HepG2 (cell line): ENCODE data around the gene ZDHHC24. TPM values are rescaled to one million over a fixed set of nuclear protein-coding genes. Genes with fewer than 3 reads are reported as not detected.

ENCODE experiments used
- ELK4 ChIP-seq: sonication (generic); formaldehyde crosslinking; IDR thresholded peaks from 2 replicates; pipeline ENCODE4 v1.9.0; 2021; ENCODE audit warnings: missing genetic modification reagents, borderline replicate concordance
- GTF2F1 ChIP-seq: fragments of 150-350 bp; IDR thresholded peaks from 2 replicates; pipeline ENCODE4 v1.6.1; 2014; ENCODE audit warnings: low read length
- HNRNPUL1 ChIP-seq: fragments of 200-400 bp; formaldehyde crosslinking; IDR thresholded peaks from 2 replicates; pipeline ENCODE4 v1.6.1; 2017; ENCODE audit warnings: low read depth, mild to moderate bottlenecking, low read length, moderate library complexity
- MAFG ChIP-seq: sonication (generic); formaldehyde crosslinking; IDR thresholded peaks from 2 replicates; pipeline ENCODE4 v1.5.1; 2020; ENCODE audit warnings: mild to moderate bottlenecking, missing genetic modification reagents
- NR3C1 ChIP-seq: sonication (generic); formaldehyde crosslinking; IDR thresholded peaks from 2 replicates; pipeline ENCODE4 v1.4.0; 2020; ENCODE audit warnings: missing genetic modification reagents
- PRPF4 ChIP-seq: fragments of 200-400 bp; formaldehyde crosslinking; IDR thresholded peaks from 2 replicates; pipeline ENCODE4 v1.6.1; 2016; ENCODE audit warnings: low read length, low read depth; ENCODE audit not compliant: poor library complexity, severe bottlenecking
- REPIN1 ChIP-seq: sonication (generic); formaldehyde crosslinking; IDR thresholded peaks from 2 replicates; pipeline ENCODE4 v1.8.0; 2022; ENCODE audit warnings: missing genetic modification reagents, low read depth, mild to moderate bottlenecking, borderline replicate concordance
- SCMH1 ChIP-seq: sonication (generic); formaldehyde crosslinking; IDR thresholded peaks from 2 replicates; pipeline ENCODE4 v1.9.0; 2021; ENCODE audit warnings: missing genetic modification reagents, mild to moderate bottlenecking, borderline replicate concordance
- SRSF4 ChIP-seq: fragments of 200-400 bp; formaldehyde crosslinking; IDR thresholded peaks from one replicate; pipeline ENCODE4 v1.6.1; 2018; ENCODE audit warnings: mild to moderate bottlenecking, low read depth, low read length, moderate library complexity; ENCODE audit not compliant: poor library complexity, severe bottlenecking
- TEAD3 ChIP-seq: optimal IDR thresholded peaks from 2 replicates; pipeline ENCODE3; 2016; ENCODE audit warnings: borderline replicate concordance
- ZFP37 ChIP-seq: sonication (generic); formaldehyde crosslinking; IDR thresholded peaks from 2 replicates; pipeline ENCODE4 v1.4.0; 2020; ENCODE audit warnings: missing genetic modification reagents, borderline replicate concordance
- ZMYM2 ChIP-seq: sonication (generic); formaldehyde crosslinking; IDR thresholded peaks from 2 replicates; pipeline ENCODE4 v1.8.0; 2022; ENCODE audit warnings: mild to moderate bottlenecking, missing genetic modification reagents
- ZNF556 ChIP-seq: sonication (generic); formaldehyde crosslinking; IDR thresholded peaks from 2 replicates; pipeline ENCODE4 v1.4.0; 2020; ENCODE audit warnings: mild to moderate bottlenecking, missing genetic modification reagents, borderline replicate concordance
- ZNF619 ChIP-seq: sonication (generic); formaldehyde crosslinking; IDR thresholded peaks from 2 replicates; pipeline ENCODE4 v1.4.0; 2020; ENCODE audit warnings: mild to moderate bottlenecking, missing genetic modification reagents
- ZNF703 ChIP-seq: sonication (generic); formaldehyde crosslinking; IDR thresholded peaks from 2 replicates; pipeline ENCODE4 v1.5.1; 2020; ENCODE audit warnings: missing genetic modification reagents, mild to moderate bottlenecking, moderate library complexity, borderline replicate concordance
- ZNF724P ChIP-seq: sonication (generic); formaldehyde crosslinking; IDR thresholded peaks from 2 replicates; pipeline ENCODE4 v1.8.0; 2022; ENCODE audit warnings: missing genetic modification reagents, borderline replicate concordance
- ZNF784 ChIP-seq: sonication (generic); formaldehyde crosslinking; IDR thresholded peaks from 2 replicates; pipeline ENCODE4 v1.5.1; 2020; ENCODE audit warnings: missing genetic modification reagents, mild to moderate bottlenecking, borderline replicate concordance
- polyA plus RNA-seq, 8 experiments: library from polyadenylated mRNA; depleted of rRNA in 3 of 8; stranded (reverse) in 7 of 8; unstranded in 1 of 8; fragments of >200 nt; fragmentation: Illumina TruSeq in 4 of 8; extraction: Trizol in 4 of 8; gene quantifications; 2 replicates each; pipeline versions ENCODE4 v1.2.1 to v1.2.3, GENCODE V29; 2011 to 2016; ENCODE audit warnings: low read depth in 4 of 8, missing spikeins in 1 of 8, mixed read lengths in 1 of 8; ENCODE audit not compliant: insufficient read depth in 1 of 8
- total RNA-seq, 5 experiments: library from RNA; depleted of rRNA; stranded (reverse); fragments of >200 nt; fragmentation: Illumina TruSeq; extraction: Trizol; gene quantifications; 2 replicates each; pipeline ENCODE4 v1.2.3, GENCODE V29; 2016; ENCODE audit warnings: low read depth in 1 of 5
- TF ChIP-seq, protein P1 (sequence below): IDR thresholded peaks from 2 replicates; pipeline ENCODE4 v1.4.0; 2020; ENCODE audit warnings: mild to moderate bottlenecking, missing genetic modification reagents

The ZDHHC24 gene
- total and polyA plus RNA-seq, 2 of the 13 experiments (the other 11 are each of a cell fraction or from before 2014, with no cell fraction given), result 4.3 TPM

DNA sequence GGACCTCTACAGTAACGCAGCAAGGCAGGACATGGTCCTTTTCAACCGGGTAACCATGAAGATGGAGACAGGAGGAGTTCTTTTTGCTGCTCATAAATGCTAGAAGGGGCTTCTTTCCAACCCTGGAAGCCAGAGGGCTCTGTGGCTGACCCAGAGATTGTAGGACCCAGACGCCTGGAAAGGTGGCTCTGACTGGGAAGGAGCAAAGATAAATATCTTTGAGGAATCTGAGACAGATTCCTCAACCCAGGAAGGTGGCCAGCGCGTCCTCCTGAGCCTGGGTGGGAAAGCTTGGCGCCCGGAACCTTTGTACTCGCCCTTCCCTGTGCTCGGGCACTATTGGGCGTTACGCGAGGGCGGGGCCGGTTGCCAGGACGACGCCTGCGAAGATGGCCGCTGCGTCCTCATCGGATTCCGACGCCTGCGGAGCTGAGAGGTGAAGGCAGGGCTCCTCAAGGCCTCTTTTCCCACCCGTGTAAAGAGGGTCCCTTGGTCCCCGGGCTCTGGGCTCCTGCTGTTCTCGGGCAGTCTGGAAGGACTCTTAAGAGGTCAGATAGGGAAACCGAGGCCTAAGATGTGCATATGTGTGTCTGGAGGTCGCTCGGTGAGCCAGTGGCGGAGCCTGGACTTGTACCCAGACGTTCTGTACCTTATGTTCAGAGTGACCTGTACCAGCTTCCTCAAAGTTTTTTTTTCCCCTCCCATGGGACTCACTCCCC is 35.4 kb downstream of the ZDHHC24 start, which contains the start of gene BBS1 (continued):
- TF ChIP-seq MAFG (CRISPR knock-in tag) (no peak), ZNF784 (no peak; the same call in 1 of the 2 replicates), ZMYM2 (0 out of 2 replicates have a peak, but pooled peaks have one; percentile 36), ELK4 (CRISPR knock-in tag) (no peak), ZFP37 (CRISPR knock-in tag) (no peak), ZNF556 (CRISPR knock-in tag) (peak; percentile 48; the same call in 1 of the 2 replicates), SRSF4 (no peak), REPIN1 (peak; percentile 57; the same call in 1 of the 2 replicates), ZNF724P (CRISPR knock-in tag) (no peak), ZNF703 (CRISPR knock-in tag) (no peak), PRPF4 (no peak), HNRNPUL1 (no peak), ZNF619 (CRISPR knock-in tag) (no peak), TEAD3 (peak; percentile 77), SCMH1 (CRISPR knock-in tag) (no peak), NR3C1 (no peak), GTF2F1 (no peak)
- TF ChIP-seq, protein P1, sequence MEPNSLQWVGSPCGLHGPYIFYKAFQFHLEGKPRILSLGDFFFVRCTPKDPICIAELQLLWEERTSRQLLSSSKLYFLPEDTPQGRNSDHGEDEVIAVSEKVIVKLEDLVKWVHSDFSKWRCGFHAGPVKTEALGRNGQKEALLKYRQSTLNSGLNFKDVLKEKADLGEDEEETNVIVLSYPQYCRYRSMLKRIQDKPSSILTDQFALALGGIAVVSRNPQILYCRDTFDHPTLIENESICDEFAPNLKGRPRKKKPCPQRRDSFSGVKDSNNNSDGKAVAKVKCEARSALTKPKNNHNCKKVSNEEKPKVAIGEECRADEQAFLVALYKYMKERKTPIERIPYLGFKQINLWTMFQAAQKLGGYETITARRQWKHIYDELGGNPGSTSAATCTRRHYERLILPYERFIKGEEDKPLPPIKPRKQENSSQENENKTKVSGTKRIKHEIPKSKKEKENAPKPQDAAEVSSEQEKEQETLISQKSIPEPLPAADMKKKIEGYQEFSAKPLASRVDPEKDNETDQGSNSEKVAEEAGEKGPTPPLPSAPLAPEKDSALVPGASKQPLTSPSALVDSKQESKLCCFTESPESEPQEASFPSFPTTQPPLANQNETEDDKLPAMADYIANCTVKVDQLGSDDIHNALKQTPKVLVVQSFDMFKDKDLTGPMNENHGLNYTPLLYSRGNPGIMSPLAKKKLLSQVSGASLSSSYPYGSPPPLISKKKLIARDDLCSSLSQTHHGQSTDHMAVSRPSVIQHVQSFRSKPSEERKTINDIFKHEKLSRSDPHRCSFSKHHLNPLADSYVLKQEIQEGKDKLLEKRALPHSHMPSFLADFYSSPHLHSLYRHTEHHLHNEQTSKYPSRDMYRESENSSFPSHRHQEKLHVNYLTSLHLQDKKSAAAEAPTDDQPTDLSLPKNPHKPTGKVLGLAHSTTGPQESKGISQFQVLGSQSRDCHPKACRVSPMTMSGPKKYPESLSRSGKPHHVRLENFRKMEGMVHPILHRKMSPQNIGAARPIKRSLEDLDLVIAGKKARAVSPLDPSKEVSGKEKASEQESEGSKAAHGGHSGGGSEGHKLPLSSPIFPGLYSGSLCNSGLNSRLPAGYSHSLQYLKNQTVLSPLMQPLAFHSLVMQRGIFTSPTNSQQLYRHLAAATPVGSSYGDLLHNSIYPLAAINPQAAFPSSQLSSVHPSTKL (CRISPR knock-in tag), result peak; percentile 57; the same call in 1 of the 2 replicates
